Body of pancreas (tissue), 4 donors: Measurements from ENCODE around the gene GRM8. TPM values are rescaled to one million over a fixed set of nuclear protein-coding genes. Genes with fewer than 3 reads are reported as not detected.

Experiments
- ATAC-seq: fragments of 150-250 bp; one replicate; pipeline ENCODE4 v1.9.1; 2016
- DNase-seq, 4 donors: peaks; one replicate each; pipeline ENCODE4 v3.0.0-alpha.2; 2019
- H3K27ac ChIP-seq, 4 donors: fragments of 200-600 bp; sonication (generic); 1 replicate in 3 of 4; 2 replicates in 1 of 4; pipeline versions ENCODE4 v1.5.1 to v1.6.1; 2016 to 2019; ENCODE audit warnings: mild to moderate bottlenecking in 1 of 4, mixed read lengths in 1 of 4, moderate library complexity in 1 of 4
- H3K27me3 ChIP-seq, 2 donors: fragments of 200-600 bp; sonication (generic); one replicate each; pipeline ENCODE4 v1.6.0; 2016; ENCODE audit warnings: mild to moderate bottlenecking in 1 of 2
- H3K36me3 ChIP-seq, 2 donors: fragments of 200-600 bp; sonication (generic); replicated peaks in 1 of 2; 2 replicates each; pipeline ENCODE4 v1.5.1; 2016; ENCODE audit warnings: low read depth in 2 of 2; ENCODE audit not compliant: insufficient read depth in 1 of 2
- H3K4me1 ChIP-seq: fragments of 200-600 bp; sonication (generic); one replicate; pipeline ENCODE4 v1.6.0; 2016
- H3K4me3 ChIP-seq, 2 donors: fragments of 200-600 bp; sonication (generic); 1 replicate in 1 of 2; 2 replicates in 1 of 2; pipeline ENCODE4 v1.5.1; 2016 to 2019
- H3K9me3 ChIP-seq, 3 donors: fragments of 200-600 bp; sonication (generic); 1 replicate in 2 of 3; 2 replicates in 1 of 3; pipeline ENCODE4 v1.5.1; 2016
- CTCF ChIP-seq, 7 experiments: fragments of 450-650 bp in 4 of 7; fragments of 200-600 bp in 3 of 7; sonication (generic) in 3 of 7; IDR thresholded peaks; one replicate each; pipeline ENCODE4 v1.5.1; 2016 to 2019; ENCODE audit warnings: antibody characterized with exemption in 7 of 7
- POLR2A ChIP-seq, 3 donors: fragments of 450-650 bp; IDR thresholded peaks; one replicate each; pipeline ENCODE4 v1.6.1; 2016; ENCODE audit warnings: antibody characterized with exemption in 3 of 3, mild to moderate bottlenecking in 2 of 3
- WGBS, 2 donors: methylation state at CpG; one replicate each; pipeline ENCODE4 v1.1.5; 2017; 5-methylcytosine and 5-hydroxymethylcytosine counted together
- intact Hi-C: fragments of 100-400 bp; cut with DNase I; formaldehyde crosslinking; loops from one replicate; pipeline ENCODE4 v1.15.1; 2023
- total RNA-seq, 2 donors: library from RNA; depleted of rRNA; stranded (reverse); fragments of >200 nt; gene quantifications; one replicate each; pipeline ENCODE4 v1.1.0, GENCODE V29; 2016

Gene GRM8
- total RNA-seq, 2 donors from 2014 or later = 2.3 TPM; not detected in 1

- Histone ChIP-seq H3K4me3 (no peak overlapping the region), H3K27me3 (no peaks in the 10 kb centered on the region), H3K27ac (no peak overlapping the region), H3K36me3 (no peaks in the 10 kb centered on the region), H3K4me1 (no peaks in the 10 kb centered on the region), H3K9me3 (no peaks in the 10 kb centered on the region)
- intact Hi-C loops = no loop called here
- ATAC-seq (no peak), DNase-seq (no peak)
- TF ChIP-seq CTCF (IDR thresholded peaks at IDR 0.05) (no peak), POLR2A (IDR thresholded peaks at IDR 0.05) (no peak)
Observed at GRCh38 chr7:126791306-126791705, 461.4 kb downstream of the GRM8 start.

- Histone ChIP-seq H3K9me3 (no peaks in the 10 kb centered on the region), H3K27me3 (no peaks in the 10 kb centered on the region), H3K27ac (no peak overlapping the region), H3K36me3 (no peaks in the 10 kb centered on the region), H3K4me1 (no peaks in the 10 kb centered on the region), H3K4me3 (no peak overlapping the region)
- 81 to 87% methylated on average over 4 of the region's 4 CpGs for WGBS, 2 donors
- intact Hi-C loops = no loop called here
- ATAC-seq (no peak), DNase-seq (no peak)
- TF ChIP-seq CTCF (IDR thresholded peaks at IDR 0.05) (no peak), POLR2A (IDR thresholded peaks at IDR 0.05) (no peak)
Observed at GRCh38 chr7:126790763-126791162, 462.0 kb downstream of the GRM8 start.

GRCh38 chr7:126783613-126784012 is 469.1 kb downstream of the GRM8 start:
- H3K27me3 ChIP-seq = no peaks in the 10 kb centered on the region
- intact Hi-C loops = no loop called here
- H3K4me1 ChIP-seq = no peaks in the 10 kb centered on the region
- ATAC-seq = no peak
- H3K4me3 ChIP-seq = no peak overlapping the region
- H3K9me3 ChIP-seq = no peaks in the 10 kb centered on the region
- TF ChIP-seq POLR2A (IDR thresholded peaks at IDR 0.05) = no peak
- TF ChIP-seq CTCF (IDR thresholded peaks at IDR 0.05) = no peak
- no peak for DNase-seq
- H3K36me3 ChIP-seq = no peaks in the 10 kb centered on the region
- H3K27ac ChIP-seq = no peak overlapping the region

GRCh38 chr7:126780993-126781392 is 471.7 kb downstream of the GRM8 start:
- Histone ChIP-seq H3K9me3 (no peaks in the 10 kb centered on the region), H3K4me3 (no peak overlapping the region), H3K27me3 (no peaks in the 10 kb centered on the region), H3K4me1 (no peaks in the 10 kb centered on the region), H3K27ac (no peak overlapping the region), H3K36me3 (no peaks in the 10 kb centered on the region)
- WGBS, 2 donors = 83 to 91% methylated on average over 2 of the region's 2 CpGs
- DNase-seq = no peak
- ATAC-seq = no peak
- intact Hi-C loops = no loop called here
- TF ChIP-seq POLR2A (IDR thresholded peaks at IDR 0.05) (no peak), CTCF (IDR thresholded peaks at IDR 0.05) (no peak)

- TF ChIP-seq CTCF (IDR thresholded peaks at IDR 0.05) = no peak
- TF ChIP-seq POLR2A (IDR thresholded peaks at IDR 0.05) = no peak
- DNase-seq (no peak), ATAC-seq (no peak)
- no peaks in the 10 kb centered on the region for H3K9me3 ChIP-seq
- no peaks in the 10 kb centered on the region for H3K4me1 ChIP-seq
- no peak overlapping the region for H3K27ac ChIP-seq
- H3K4me3 ChIP-seq = no peak overlapping the region
- intact Hi-C loops = no loop called here
- no peaks in the 10 kb centered on the region for H3K36me3 ChIP-seq
- 82 to 88% methylated on average over 1 of the region's 1 CpG for WGBS, 2 donors
- H3K27me3 ChIP-seq = no peaks in the 10 kb centered on the region
Observed at GRCh38 chr7:126778101-126778500, 474.6 kb downstream of the GRM8 start.
